EL (cell line): ENCODE results near the gene MYO5A.
A peak's percentile ranks its signal among the peaks of the same experiment; 100 is the strongest.

Experiments
- DNase-seq: peaks from one replicate; pipeline ENCODE4 v3.0.0-alpha.2; 2016

MYO5A gene

DNA sequence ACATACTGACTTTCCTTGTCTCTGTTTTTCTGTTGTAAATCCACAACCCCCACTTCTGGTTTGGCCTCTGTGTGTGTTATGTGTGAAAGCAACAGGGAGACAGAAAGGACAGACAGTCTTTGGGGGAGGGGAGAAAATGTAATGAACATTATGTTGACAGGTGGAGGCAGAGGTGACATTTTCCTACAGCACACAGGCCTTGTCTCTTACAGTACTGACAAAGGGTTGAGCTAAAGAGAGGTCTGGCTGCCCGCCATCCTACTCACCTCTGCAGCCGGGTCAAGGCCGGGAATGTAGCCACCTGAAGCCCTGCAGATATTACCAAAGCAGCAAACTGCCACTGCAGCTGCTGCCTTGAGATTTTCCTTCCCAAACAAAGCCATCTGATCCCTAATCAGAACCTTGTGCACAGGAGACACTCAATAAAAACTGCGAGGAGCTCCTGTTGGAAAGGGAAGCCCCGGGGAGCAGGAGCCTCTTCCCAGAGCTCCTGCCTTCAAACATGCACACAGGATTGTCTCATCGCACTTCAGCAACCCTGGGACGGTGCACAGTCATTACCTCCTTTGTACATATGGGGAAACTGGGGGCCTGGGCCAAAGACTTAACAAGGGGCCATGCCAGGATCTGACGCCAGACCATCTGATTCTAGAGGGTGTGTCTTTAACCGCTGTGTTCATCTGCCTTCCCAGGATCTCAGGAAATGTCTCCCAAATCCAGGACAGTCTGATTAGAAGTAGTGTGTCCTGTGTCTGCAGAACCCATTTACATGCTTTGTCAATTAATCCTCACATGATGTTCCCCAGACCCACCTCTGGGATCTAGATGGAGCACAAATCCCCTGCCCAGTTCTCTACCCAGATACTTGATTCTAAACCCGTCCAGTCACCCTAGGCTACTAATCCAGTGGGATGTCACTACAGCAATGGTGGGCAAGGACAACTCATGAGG, 247.3 kb downstream of the MYO5A start:
- DNase-seq, result no peak

DNA sequence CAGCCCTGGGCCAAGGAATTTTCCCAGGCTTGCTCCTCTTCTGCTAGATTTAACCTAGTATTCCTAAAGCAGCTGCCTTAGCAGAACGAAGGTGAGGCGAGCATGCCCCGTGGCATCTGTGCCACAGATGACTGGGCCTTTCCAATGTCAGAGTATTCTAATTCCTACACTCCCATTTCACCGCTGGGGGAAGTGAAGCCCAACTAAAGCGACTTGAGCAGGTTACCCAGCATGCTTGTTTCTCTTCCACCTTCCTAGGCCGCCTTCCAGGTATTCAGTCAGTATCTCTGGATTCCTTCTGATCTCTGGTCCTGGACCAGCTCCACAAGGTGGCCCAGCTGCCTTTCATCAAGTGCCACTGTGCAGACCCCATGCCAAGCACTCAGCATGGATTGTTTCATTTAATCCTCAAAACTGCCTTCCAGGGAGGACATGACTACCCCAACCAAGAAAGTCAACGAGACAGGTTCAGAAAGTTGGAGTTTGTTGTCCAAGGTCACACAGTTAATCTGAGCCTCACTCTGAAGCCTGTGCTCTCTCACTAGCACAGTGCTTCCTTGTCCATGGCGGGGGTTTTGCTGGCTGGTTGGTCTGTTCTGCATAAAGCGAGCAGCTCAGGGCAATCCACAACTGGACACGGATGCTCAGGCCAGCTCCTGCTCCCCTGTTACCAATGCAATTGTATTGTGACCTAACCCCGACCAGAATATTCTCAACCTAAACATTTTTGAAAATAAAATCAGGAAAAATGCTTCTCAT, 248.2 kb downstream of the MYO5A start:
- DNase-seq, result no peak

DNA sequence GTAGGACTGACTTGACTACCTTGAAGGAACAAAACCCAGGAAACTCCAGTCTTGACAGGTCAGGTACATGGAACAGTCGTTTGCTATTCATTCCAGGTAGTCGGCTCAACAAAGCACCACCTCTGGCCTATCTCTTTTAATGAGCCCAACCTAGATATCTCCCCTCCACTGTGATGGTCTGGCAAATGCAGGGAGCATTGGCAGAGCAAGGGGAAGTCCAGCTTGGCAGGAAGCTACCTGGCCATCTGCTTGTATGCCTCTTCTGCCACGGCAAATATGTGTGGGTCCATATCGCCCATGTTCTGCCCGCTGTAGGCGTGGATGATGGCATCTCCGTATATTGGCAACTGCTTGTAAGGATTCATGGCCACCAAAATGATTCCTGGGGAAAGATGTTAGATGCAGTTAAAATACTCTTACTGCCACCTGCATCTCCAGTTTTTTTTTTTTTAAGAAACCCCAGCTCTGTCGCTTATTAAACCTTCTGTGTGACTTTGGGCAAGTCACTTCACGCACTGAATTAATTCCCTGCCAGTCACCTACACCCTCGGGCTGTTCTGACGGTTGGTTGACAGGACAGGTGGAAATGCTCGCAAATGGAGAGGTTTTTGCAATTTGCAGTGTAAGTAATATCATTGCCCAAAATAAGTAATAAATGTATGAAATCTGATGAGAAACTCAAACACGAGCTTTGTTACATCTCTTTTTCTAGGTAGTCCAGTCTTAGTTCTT, 249.9 kb downstream of the MYO5A start:
- DNase-seq, result no peak

DNA sequence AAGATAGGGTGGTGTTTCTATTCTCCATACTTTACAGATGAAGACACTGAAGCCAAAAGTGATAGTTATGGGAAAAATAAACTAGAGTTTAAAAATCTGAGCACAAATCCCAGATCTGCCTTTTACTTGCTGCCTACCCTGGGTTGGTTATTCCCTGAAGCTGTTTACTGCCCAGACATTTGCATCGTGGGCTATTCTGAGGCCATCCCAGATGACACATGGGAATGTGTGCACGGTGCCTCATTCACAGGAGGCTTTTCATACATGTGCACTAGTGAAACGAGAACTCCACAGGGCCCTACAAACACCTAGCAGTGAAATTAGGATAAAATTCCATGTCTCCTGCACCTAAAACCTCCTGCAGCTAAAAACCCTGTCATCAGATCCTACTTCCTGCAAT, 250.5 kb downstream of the MYO5A start:
- DNase-seq, result no peak

DNA sequence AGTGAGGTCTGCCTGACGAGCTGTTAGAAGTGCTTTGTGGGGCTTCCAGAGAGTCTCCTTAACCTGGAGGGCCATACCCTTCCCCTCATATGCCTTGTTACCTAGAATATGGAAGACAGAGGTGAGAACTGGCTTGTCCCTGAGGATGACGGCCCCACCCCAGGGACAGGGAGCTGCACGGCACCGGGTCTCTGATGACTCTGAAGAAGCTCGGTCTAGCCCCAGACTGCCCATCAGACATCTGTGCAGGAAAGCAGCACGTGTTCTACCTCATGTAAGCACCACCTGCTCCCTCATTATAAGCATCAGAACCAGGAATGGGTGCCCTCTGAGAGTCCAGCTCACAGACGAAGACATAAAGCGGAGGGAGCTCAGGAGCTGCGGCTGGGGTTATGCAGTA, 251.1 kb downstream of the MYO5A start:
- no peak for DNase-seq

DNA sequence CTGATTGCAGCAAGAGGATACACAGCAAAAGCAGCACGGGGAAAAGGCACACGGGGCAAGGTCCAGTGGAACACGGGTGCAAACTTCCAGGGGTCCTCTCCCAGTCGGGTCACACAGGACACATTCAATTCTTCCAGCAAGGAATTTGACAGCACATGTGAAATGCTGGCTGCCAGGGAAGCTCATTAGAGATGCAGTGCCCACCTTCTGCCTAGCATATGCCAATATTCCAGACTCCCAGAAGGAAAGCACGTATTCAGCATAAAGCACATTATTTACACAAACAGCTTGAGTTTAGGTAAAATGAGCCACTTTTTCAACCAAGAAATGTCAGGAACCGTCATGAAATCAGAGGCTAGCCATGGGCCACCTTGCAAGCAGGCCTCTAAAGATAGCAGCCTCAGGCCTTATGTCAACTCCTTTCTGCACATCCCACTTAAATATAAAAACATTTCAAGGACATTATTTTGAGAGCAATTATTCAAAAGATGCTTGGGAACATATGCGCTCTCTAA, 252.4 kb downstream of the MYO5A start:
- DNase-seq, result no peak

DNA sequence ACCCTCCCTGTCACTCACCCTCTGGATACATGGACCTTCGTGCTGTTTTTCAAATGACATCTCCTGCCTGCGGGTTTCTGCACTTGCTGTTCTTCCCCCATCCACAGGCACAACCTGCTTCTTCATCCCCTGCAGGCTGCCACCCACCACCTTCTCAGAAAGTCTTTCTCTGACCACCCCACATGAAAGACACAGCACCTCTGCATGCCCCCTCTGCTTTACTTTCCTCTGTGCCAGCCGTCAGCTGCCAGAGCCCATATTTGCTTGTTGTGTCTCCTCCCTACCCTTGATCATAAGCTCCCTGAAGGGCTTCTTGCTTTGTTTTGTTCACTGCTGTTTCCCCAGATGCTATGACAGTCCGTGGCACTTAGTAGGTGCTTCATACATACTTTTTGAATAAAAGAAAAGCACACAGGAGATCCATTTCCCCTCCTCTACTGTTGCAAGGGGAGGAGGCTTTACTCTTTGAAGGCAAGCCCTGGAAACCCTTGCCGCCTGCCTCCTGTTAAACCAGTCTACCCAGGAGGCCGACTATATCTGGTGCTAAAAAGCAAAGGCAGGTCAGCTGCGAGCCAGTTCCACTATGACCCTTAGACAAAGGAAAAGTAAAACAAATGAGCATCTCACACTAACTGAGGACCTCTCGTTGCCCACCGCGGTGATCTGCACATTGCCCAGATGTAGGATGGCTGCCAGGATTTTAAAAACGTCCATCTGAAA, 265.0 kb downstream of the MYO5A start:
- no peak for DNase-seq

DNA sequence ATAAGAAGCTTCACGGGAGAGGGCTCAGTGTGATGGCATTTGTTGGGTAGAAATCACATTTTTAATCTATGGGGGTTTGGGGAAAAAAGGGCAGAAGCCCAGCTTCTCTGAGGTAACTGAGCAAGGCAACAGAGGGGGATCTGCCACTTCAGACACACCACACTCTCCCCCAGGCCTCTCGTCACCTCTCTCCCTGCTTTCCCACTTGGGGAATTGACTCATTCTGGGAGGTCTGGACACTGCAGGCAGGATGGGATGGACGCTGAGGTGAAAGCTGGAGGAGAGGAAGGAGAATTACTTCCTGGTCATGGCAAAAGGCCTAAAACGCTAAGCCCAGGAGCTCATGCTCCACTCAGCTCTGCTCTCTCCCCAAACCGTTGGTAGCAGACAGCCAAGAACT, 266.3 kb downstream of the MYO5A start:
- DNase-seq, result no peak

DNA sequence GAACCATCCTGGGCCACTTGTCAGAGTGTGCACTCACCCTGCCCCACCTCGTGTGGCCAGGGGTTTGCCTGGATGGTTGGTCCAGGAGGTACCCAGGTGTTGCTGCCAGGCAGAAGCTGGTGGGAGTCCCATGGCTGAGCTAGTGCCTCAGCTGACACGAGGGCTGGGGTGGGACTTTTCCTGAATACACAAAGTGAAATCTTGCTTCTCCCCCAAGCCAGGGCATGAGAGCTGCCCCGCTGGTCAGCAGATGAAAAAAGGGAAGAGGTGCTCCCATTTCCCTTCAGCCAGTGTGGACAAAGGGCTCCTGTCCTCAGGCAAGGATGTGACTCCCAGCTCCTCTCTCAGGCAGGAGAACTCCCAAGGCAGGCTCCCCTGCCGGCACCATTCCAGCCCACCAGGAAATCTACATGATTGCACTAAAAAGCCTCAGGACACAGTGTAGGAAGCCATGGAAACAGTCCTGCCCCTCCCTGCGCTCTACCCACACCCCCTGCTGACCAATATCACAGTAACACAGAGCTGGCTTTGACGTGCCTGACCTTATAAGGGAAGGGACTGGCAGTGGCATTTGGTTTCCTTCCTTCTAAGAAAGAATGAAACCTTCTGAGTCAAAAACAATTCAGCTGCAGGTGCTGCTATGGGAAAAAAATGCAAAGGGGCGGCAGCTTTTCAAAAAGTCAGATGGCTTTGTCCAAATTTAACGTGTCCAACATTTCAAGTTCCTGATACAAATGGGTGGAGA, 267.0 kb downstream of the MYO5A start:
- DNase-seq, result peak; percentile 83

DNA sequence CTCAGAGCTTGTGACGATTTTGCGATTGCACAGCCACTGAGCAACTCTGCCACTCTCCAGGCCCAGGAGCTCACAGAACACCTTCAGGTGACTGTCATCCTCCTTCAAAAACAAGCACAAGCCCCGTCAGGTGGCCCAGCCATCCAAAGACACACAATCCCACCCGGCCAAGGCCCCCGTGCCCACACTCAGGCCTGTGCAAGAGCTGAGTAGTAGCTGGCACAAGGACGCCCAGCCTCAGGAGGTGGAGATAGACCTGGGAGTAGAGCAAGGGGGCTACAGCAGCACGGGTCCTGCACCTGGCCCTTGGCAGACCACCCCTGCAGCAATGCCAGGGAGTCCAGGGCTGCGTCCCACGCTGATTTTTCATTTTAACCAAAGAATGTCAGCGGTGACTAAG, 267.7 kb downstream of the MYO5A start:
- no peak for DNase-seq

DNA sequence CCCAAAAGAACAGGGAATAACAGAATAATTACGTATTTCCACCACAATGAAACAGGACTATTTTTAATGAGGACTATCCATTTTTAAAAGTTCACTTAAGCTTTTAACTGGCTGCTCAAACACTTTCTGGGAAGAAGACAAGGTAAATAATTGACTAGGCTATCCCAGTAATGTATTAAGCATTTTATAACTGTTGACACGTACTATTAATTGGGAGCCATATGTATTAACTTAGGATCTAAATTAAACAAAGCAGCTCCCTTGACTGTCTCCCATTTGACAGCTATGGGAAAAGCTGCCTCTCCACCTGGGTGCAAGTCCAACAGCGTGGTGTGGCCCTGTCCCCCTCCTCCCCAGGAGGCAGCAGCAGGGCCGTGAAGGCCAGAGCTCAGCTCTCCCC, 269.2 kb downstream of the MYO5A start:
- no peak for DNase-seq

DNA sequence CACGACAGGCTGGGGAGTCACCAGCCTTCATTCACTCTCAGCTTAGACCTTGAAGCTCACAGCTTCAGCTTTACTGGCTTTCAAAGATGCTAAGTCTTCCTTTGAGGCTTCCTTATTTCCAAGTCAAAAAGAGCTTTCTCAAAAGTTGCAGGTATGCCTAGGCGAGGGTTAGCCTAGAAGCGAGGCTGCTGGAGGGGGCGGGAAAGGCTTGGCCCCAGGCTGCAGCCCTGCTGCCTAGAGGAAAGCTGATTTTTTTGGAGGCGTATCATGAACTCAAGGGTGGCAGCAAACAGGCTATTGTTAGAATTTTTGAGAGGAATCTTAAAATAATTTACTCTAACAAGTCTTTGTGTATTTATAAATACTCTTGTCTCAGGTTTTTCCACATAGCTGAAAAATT, 270.2 kb downstream of the MYO5A start:
- no peak for DNase-seq

DNA sequence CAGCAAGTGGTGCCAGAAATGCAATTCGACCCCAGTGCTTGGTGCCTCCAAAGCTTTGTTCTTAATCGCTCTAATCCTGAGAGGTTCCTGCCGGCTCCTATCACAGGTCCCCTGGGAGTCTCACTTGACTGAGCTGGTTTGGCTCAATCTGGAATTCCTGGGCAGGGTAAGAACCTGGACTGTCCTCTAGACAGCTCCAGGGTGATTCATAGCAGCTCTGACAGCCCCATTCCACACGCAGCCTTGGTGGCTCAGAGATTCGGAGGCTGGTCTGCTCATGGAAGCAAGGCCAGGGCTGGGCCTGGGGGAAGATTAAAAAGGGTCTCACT, 271.0 kb downstream of the MYO5A start:
- no peak for DNase-seq
